B cell (primary cell): ENCODE measurements around the gene WDR48. TPM values are rescaled to one million over a fixed set of nuclear protein-coding genes. Genes with fewer than 3 reads are reported as not detected.

Experiments used
- ATAC-seq: fragments of 200-7000 bp; cut with Tn5 transposase; one replicate; pipeline ENCODE4 v1.10.0; 2021; ENCODE audit warnings: low read depth, mild to moderate bottlenecking, moderate number of reproducible peaks, moderate library complexity
- CTCF ChIA-PET: fragments of 350-600 bp; sonication (Branson Sonifier 250); formaldehyde crosslinking; loops from one replicate; lab custom pipeline; 2021; ENCODE audit warnings: antibody characterized with exemption, inconsistent platforms; lab: Charles Lee
- POLR2A ChIA-PET: fragments of 350-600 bp; sonication (Branson Sonifier 250); formaldehyde crosslinking; loops from one replicate; lab custom pipeline; 2021; ENCODE audit warnings: antibody characterized with exemption; lab: Charles Lee
- DNase-seq: peaks from one replicate; pipeline ENCODE4 v3.0.0; 2013
- H2AFZ ChIP-seq: 2 replicates; pipeline ENCODE4 v1.6.1; 2012; ENCODE audit warnings: mild to moderate bottlenecking, low read depth, low read length; ENCODE audit not compliant: insufficient read depth, poor library complexity, severe bottlenecking
- H3K27ac ChIP-seq, 2 donors: 1 replicate in 1 of 2; 2 replicates in 1 of 2; pipeline ENCODE4 v1.5.1; 2012 to 2013; ENCODE audit warnings: low read length in 2 of 2, mild to moderate bottlenecking in 2 of 2, moderate library complexity in 1 of 2
- H3K27me3 ChIP-seq, 4 experiments: fragments of 200-600 bp in 1 of 4; sonication (generic) in 1 of 4; replicated peaks in 1 of 4; 1 replicate in 2 of 4; 2 replicates in 2 of 4; pipeline versions ENCODE4 v1.6.1 to v1.7.0; 2013 to 2016; ENCODE audit warnings: low read length in 3 of 4, mild to moderate bottlenecking in 2 of 4, mixed read lengths in 1 of 4, moderate library complexity in 1 of 4; ENCODE audit not compliant: insufficient read depth in 4 of 4, control insufficient read depth in 3 of 4; ENCODE audit errors: control extremely low read depth in 1 of 4
- H3K36me3 ChIP-seq, 2 experiments: replicated peaks in 1 of 2; 1 replicate in 1 of 2; 2 replicates in 1 of 2; pipeline versions ENCODE4 v1.6.1 to v1.7.1; 2013; ENCODE audit warnings: low read length in 1 of 2; ENCODE audit not compliant: insufficient read depth in 2 of 2, control insufficient read depth in 1 of 2; ENCODE audit errors: control extremely low read depth in 1 of 2, extremely low read depth in 1 of 2
- H3K4me1 ChIP-seq, 2 donors: fragments of 200-600 bp in 1 of 2; sonication (generic) in 1 of 2; 1 replicate in 1 of 2; 2 replicates in 1 of 2; pipeline versions ENCODE4 v1.5.1 to v1.6.1; 2013 to 2017; ENCODE audit warnings: low read length in 2 of 2; ENCODE audit not compliant: control insufficient read depth in 2 of 2, insufficient read depth in 2 of 2
- H3K4me2 ChIP-seq: replicated peaks from 2 replicates; pipeline ENCODE3; 2012; ENCODE audit warnings: mild to moderate bottlenecking, low read depth, low read length; ENCODE audit not compliant: poor library complexity, severe bottlenecking
- H3K4me3 ChIP-seq, 5 experiments: fragments of 200-600 bp in 1 of 5; sonication (generic) in 1 of 5; 1 replicate in 3 of 5; 2 replicates in 2 of 5; pipeline versions ENCODE4 v1.5.1 to v1.7.0; 2011 to 2016; ENCODE audit warnings: low read length in 4 of 5, mild to moderate bottlenecking in 4 of 5, low read depth in 2 of 5, control low read depth in 1 of 5, moderate library complexity in 1 of 5; ENCODE audit not compliant: insufficient read depth in 1 of 5; ENCODE audit errors: control extremely low read depth in 1 of 5, extremely low read depth in 1 of 5
- H3K79me2 ChIP-seq: fragments of 200-600 bp; sonication (generic); one replicate; pipeline ENCODE4 v1.6.0; 2016; ENCODE audit warnings: low read length; ENCODE audit not compliant: control insufficient read depth, insufficient read depth
- H3K9ac ChIP-seq: fragments of 200-600 bp; sonication (generic); 2 replicates; pipeline ENCODE4 v1.6.1; 2017; ENCODE audit warnings: mild to moderate bottlenecking, low read length, moderate library complexity
- H3K9me3 ChIP-seq, 3 donors: one replicate each; pipeline versions ENCODE4 v1.6.1 to v1.7.1; 2013; ENCODE audit warnings: low read length in 2 of 3; ENCODE audit not compliant: control insufficient read depth in 2 of 3, insufficient read depth in 1 of 3; ENCODE audit errors: control extremely low read depth in 1 of 3
- H4K20me1 ChIP-seq: 2 replicates; pipeline ENCODE4 v1.6.0; 2012; ENCODE audit warnings: mild to moderate bottlenecking, low read length; ENCODE audit not compliant: insufficient read depth, control insufficient read depth, poor library complexity, severe bottlenecking
- H3K27ac Mint-ChIP-seq: one replicate; pipeline ENCODE4 v1.8.0; 2021; ENCODE audit warnings: mixed read lengths
- H3K27me3 Mint-ChIP-seq: one replicate; pipeline ENCODE4 v1.8.0; 2021; ENCODE audit warnings: mixed read lengths
- H3K4me1 Mint-ChIP-seq: one replicate; pipeline ENCODE4 v1.8.0; 2021; ENCODE audit warnings: mixed read lengths
- H3K4me3 Mint-ChIP-seq: one replicate; pipeline ENCODE4 v1.8.0; 2021; ENCODE audit warnings: mixed read lengths
- H3K9me3 Mint-ChIP-seq: one replicate; pipeline ENCODE4 v1.8.0; 2022; ENCODE audit warnings: mixed read lengths; ENCODE audit not compliant: insufficient read depth
- EZH2 ChIP-seq: IDR thresholded peaks from 2 replicates; pipeline ENCODE4 v1.6.1; 2012; ENCODE audit warnings: borderline replicate concordance, low read depth, mild to moderate bottlenecking, moderate library complexity, low read length; ENCODE audit not compliant: insufficient read depth, poor library complexity, severe bottlenecking
- WGBS: methylation state at CpG from one replicate; pipeline ENCODE4 v1.1.5; 2013; ENCODE audit warnings: missing lambda C conversion rate; ENCODE audit not compliant: insufficient coverage; 5-methylcytosine and 5-hydroxymethylcytosine counted together
- intact Hi-C: fragments of 100-400 bp; cut with micrococcal nuclease; formaldehyde crosslinking; loops from one replicate; pipeline ENCODE4 v1.10.0; 2022
- polyA plus RNA-seq: library from polyadenylated mRNA; depleted of rRNA; stranded (reverse); fragments of >200 nt; gene quantifications from 2 replicates; pipeline ENCODE4 v1.2.3, GENCODE V29; 2012
- total RNA-seq, 2 donors: library from RNA; stranded (reverse); fragments of 120-200 nt in 1 of 2; gene quantifications; 1 replicate in 1 of 2; 2 replicates in 1 of 2; pipeline versions ENCODE4 v1.2.3 to v1.2.4, GENCODE V29; 2013 to 2022
- TF ChIP-seq, protein P1 (sequence below): fragments of 200-600 bp; IDR thresholded peaks from one replicate; pipeline ENCODE4 v1.8.0; 2022; ENCODE audit warnings: antibody characterized with exemption, mild to moderate bottlenecking

Gene WDR48
- total and polyA plus RNA-seq, 2 donors (not counting 1 experiment from before 2014, with no cell fraction given): 20.8 to 68.6 TPM

DNA sequence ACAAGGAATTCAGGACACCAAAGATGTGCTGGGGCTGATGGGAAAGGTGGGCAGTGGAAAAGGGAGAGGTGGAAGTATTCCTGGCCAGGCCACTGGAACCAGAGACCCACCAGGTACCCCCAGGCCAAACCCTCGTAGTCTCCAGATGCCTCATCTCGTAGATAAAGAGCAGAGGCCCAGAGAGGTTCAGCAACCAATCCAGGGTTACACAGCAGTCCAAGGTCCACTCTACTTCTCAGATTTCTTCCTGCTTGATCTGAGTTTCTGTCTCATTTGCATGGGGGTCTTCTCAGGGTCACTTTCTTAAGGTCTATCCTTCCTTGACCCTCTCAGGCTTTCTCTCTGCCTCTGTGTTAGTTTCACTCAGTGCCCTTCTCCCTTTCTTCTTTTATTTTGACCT lies 60.7 kb downstream of the WDR48 start:
- no peaks in the 10 kb centered on the region for H3K27me3 Mint-ChIP-seq
- no peaks in the 10 kb centered on the region for H3K27me3 ChIP-seq
- ATAC-seq: no peak
- intact Hi-C loops: no loop called here
- H3K9me3 ChIP-seq: no peaks in the 10 kb centered on the region
- ChIA-PET POLR2A (no interaction called here), CTCF (no interaction called here)
- no peaks in the 10 kb centered on the region for H3K9me3 Mint-ChIP-seq
- peaks cover 25% of the 10 kb centered on the region for H3K4me1 Mint-ChIP-seq
- no peak overlapping the region for H3K4me3 ChIP-seq
- H3K79me2 ChIP-seq: peaks cover 5% of the 10 kb centered on the region
- no peak for DNase-seq
- no peak overlapping the region for H2AFZ ChIP-seq
- H3K27ac Mint-ChIP-seq: no peak overlapping the region
- WGBS: 100% methylated on average over 2 of the region's 2 CpGs
- H3K4me1 ChIP-seq: peaks cover 23 to 25% of the 10 kb centered on the region in 2 donors
- peaks cover 0 to 41% of the 10 kb centered on the region in 2 experiments for H3K36me3 ChIP-seq
- H3K9ac ChIP-seq: no peak overlapping the region
- H3K27ac ChIP-seq: no peak overlapping the region
- H3K4me2 ChIP-seq: no peak overlapping the region
- TF ChIP-seq EZH2: no peak
- TF ChIP-seq, protein P1, sequence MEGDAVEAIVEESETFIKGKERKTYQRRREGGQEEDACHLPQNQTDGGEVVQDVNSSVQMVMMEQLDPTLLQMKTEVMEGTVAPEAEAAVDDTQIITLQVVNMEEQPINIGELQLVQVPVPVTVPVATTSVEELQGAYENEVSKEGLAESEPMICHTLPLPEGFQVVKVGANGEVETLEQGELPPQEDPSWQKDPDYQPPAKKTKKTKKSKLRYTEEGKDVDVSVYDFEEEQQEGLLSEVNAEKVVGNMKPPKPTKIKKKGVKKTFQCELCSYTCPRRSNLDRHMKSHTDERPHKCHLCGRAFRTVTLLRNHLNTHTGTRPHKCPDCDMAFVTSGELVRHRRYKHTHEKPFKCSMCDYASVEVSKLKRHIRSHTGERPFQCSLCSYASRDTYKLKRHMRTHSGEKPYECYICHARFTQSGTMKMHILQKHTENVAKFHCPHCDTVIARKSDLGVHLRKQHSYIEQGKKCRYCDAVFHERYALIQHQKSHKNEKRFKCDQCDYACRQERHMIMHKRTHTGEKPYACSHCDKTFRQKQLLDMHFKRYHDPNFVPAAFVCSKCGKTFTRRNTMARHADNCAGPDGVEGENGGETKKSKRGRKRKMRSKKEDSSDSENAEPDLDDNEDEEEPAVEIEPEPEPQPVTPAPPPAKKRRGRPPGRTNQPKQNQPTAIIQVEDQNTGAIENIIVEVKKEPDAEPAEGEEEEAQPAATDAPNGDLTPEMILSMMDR: no peak
- H4K20me1 ChIP-seq: no peaks in the 10 kb centered on the region
- H3K4me3 Mint-ChIP-seq: no peak overlapping the region

DNA sequence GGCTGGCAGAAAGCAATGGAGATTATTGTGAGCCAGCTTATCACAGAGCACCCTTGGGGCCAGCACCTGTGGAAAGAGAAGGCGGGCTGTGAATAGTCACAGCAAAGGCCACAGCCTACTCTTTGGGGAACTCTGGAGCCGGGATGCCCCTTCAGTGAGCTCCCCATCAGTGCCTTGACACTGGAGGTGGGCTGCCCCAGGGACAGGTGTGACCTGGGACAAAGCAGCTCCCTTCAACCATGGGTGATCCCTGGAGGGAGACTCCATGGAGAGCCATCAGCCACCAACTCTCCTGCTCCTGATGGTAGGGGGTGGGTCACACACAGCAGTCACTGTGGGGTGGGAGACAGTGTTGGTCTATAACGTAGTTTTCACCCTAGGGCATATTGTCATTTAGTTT lies 61.5 kb downstream of the WDR48 start:
- no peak for ATAC-seq
- no peaks in the 10 kb centered on the region for H3K9me3 ChIP-seq
- H3K4me1 ChIP-seq: peaks cover 23 to 27% of the 10 kb centered on the region in 2 donors
- WGBS: 92% methylated on average over 2 of the region's 3 CpGs
- no peak overlapping the region for H3K4me2 ChIP-seq
- no peak overlapping the region for H2AFZ ChIP-seq
- H3K27me3 ChIP-seq: no peaks in the 10 kb centered on the region
- no peak overlapping the region for H3K27ac ChIP-seq
- H3K79me2 ChIP-seq: no peaks in the 10 kb centered on the region
- peaks cover 0 to 48% of the 10 kb centered on the region in 2 experiments for H3K36me3 ChIP-seq
- no peak overlapping the region for H3K4me3 Mint-ChIP-seq
- H3K9me3 Mint-ChIP-seq: no peaks in the 10 kb centered on the region
- no peaks in the 10 kb centered on the region for H4K20me1 ChIP-seq
- DNase-seq: no peak
- no peak for TF ChIP-seq EZH2
- H3K9ac ChIP-seq: no peak overlapping the region
- intact Hi-C loops: no loop called here
- CTCF ChIA-PET: no interaction called here
- no peak overlapping the region for H3K27ac Mint-ChIP-seq
- H3K4me1 Mint-ChIP-seq: peaks cover 26% of the 10 kb centered on the region
- POLR2A ChIA-PET: no interaction called here
- H3K4me3 ChIP-seq: no peak overlapping the region
- no peaks in the 10 kb centered on the region for H3K27me3 Mint-ChIP-seq
